ENCODE measurements around the gene DCC. TPM values are rescaled to one million over a fixed set of nuclear protein-coding genes. Genes with fewer than 3 reads are reported as not detected.

DCC gene
- total RNA-seq, 6 experiments from 2014 or later, result not detected

DNA sequence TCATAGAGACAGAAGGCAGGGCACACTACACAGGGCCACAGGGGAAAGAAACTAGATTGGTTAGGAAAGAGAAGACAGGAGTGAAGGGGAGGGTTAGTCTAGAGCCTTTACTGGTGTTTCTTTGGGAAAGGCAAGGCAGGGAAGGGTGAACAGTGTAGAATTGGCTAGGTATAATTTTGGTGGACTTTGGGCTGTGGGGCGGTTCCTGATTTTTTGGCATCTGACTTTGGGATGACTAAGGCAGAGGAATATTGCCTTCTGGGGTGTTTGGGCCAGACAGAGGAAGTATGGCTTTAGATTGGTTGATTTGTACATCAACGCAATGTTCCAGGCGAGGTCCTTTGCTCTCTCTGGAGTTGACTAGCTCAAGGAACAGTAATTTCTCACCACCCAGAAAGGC lies 534.8 kb downstream of the DCC start:
- Mint-ChIP-seq H3K36me3 (ENCODE audit: low read depth) (no peaks in the 10 kb centered on the region), H3K4me1 (ENCODE audit: low read depth) (no peaks in the 10 kb centered on the region), H3K9me3 (peaks cover 39% of the 10 kb centered on the region), H3K27ac (no peak overlapping the region), H3K27me3 (ENCODE audit: insufficient read depth) (no peaks in the 10 kb centered on the region), H3K4me3 (no peak overlapping the region)
- TF ChIP-seq, protein P1, sequence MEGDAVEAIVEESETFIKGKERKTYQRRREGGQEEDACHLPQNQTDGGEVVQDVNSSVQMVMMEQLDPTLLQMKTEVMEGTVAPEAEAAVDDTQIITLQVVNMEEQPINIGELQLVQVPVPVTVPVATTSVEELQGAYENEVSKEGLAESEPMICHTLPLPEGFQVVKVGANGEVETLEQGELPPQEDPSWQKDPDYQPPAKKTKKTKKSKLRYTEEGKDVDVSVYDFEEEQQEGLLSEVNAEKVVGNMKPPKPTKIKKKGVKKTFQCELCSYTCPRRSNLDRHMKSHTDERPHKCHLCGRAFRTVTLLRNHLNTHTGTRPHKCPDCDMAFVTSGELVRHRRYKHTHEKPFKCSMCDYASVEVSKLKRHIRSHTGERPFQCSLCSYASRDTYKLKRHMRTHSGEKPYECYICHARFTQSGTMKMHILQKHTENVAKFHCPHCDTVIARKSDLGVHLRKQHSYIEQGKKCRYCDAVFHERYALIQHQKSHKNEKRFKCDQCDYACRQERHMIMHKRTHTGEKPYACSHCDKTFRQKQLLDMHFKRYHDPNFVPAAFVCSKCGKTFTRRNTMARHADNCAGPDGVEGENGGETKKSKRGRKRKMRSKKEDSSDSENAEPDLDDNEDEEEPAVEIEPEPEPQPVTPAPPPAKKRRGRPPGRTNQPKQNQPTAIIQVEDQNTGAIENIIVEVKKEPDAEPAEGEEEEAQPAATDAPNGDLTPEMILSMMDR (IDR thresholded peaks at IDR 0.05), result no peak
- DNase-seq, result no peak

DNA sequence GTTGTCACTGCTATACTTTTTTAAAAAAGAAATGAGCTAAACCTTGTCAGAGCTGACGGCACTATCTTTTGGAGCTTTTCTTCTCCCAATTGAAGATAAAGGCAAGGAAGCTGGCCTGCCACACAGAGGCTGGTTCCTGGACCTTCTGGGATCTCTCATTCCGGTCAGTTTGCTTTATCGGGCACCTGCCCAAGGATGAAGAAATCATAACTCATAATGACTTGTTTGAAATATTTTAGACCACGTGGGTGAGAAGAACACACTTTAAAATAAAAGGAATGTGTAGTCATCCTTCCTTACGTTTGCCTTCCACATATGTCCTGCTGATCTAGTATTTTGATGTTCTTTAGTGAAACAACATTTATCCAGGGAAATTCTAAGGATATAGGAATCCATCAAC lies 535.7 kb downstream of the DCC start:
- TF ChIP-seq, protein P1 (IDR thresholded peaks at IDR 0.05), result no peak
- Mint-ChIP-seq H3K27ac (no peak overlapping the region), H3K9me3 (peaks cover 42% of the 10 kb centered on the region), H3K4me1 (ENCODE audit: low read depth) (no peaks in the 10 kb centered on the region), H3K27me3 (ENCODE audit: insufficient read depth) (no peaks in the 10 kb centered on the region), H3K4me3 (no peak overlapping the region), H3K36me3 (ENCODE audit: low read depth) (no peaks in the 10 kb centered on the region)
- DNase-seq, result no peak

DNA sequence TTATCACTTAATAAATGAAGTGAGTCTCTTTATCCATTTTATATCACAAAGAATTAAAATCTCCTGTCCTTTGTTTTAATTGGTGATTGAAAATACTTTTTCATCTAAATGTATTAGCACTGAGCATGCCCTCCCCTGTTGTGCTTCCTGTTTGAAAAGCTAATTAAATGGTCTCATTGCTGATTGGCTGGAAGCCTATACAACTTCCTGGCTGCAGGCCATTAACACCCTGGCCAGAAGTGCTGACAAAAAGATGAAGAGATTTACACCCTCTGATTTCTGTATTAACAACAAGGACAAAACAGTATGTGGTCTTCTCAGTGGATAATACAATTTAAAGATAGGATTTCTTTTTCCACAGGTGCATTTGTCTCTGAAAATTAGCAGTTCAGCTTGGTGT lies 548.0 kb downstream of the DCC start:
- Mint-ChIP-seq H3K4me1 (ENCODE audit: low read depth) (no peaks in the 10 kb centered on the region), H3K27me3 (ENCODE audit: insufficient read depth) (no peaks in the 10 kb centered on the region), H3K27ac (no peak overlapping the region), H3K4me3 (no peak overlapping the region), H3K36me3 (ENCODE audit: low read depth) (peaks cover 9% of the 10 kb centered on the region), H3K9me3 (peaks cover 61% of the 10 kb centered on the region)
- no peak for DNase-seq
- TF ChIP-seq, protein P1 (IDR thresholded peaks at IDR 0.05), result no peak

DNA sequence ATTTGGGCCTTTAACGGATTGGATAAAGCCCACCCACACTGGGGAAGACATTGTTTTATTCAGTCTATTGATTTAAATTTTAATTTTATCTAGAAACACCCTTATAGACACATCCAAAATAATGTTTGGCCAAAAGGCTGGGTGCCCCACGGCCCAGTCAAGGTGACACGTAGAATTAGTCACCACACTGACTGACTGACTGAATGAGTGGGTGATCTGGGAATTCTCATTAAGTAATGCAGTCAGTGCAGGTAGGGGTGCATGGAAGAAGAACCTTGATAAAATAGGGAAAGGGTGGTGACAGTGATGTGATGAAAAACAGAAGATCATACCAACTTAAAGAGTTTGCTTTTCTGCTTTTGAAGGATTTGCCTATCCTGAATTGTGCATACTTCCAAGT lies 554.8 kb downstream of the DCC start:
- no peak overlapping the region for H3K4me3 Mint-ChIP-seq
- TF ChIP-seq, protein P1 (IDR thresholded peaks at IDR 0.05), result no peak
- no peak overlapping the region for H3K27ac Mint-ChIP-seq

DNA sequence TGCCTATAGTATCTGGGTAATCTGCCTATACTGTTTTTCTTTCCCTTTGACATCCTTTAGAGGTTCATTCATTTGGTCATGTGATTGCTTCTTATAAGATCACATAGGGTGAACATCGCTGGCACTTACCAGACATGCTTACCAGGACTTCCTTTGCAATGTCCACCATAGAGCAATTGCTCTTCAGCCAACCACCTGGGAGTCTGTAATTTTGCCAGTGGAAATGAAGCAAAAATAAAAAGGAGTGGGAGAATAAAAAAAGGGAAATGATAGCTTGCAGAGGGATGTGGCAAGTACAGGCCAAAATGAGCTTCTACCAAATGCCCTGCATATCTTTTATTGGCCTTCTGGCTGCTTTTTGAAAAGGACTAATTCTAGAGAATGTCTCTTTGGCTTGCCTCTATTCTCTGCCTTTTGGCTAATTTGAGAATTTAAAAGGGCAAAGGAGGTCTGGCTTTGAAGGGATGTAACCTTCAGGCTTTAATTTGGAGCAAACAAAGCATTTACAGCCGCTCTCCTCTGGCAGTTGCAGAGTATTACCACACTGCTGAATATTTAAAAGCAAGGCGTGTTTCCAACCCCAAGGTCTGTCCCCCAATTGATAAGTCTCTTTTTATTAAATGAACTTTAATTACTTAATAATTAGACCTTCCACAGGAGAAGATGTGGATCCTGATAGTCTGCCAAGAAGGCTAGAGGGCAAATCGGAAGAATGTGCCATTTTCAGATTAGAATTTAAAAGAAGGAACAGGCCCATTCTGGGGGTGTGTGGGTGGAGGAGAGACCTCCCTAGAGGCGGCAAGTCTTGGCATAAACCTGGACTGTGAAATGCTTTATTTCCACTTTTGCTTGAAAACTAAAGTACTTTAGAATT lies 557.9 kb downstream of the DCC start:
- TF ChIP-seq, protein P1 (IDR thresholded peaks at IDR 0.05), result no peak
- Mint-ChIP-seq H3K27me3 (ENCODE audit: insufficient read depth) (no peaks in the 10 kb centered on the region), H3K4me3 (no peak overlapping the region), H3K36me3 (ENCODE audit: low read depth) (no peaks in the 10 kb centered on the region), H3K9me3 (peaks cover 28% of the 10 kb centered on the region), H3K4me1 (ENCODE audit: low read depth) (no peaks in the 10 kb centered on the region), H3K27ac (no peak overlapping the region)
- no peak for DNase-seq

More for the DNA sequence above, 554.8 kb downstream of the DCC start:
- DNase-seq, result no peak
- H3K4me1 Mint-ChIP-seq (ENCODE audit: low read depth), result no peaks in the 10 kb centered on the region
- no peaks in the 10 kb centered on the region for H3K27me3 Mint-ChIP-seq (ENCODE audit: insufficient read depth)
- no peaks in the 10 kb centered on the region; the same call in 1 of the 2 replicates for H3K36me3 Mint-ChIP-seq (ENCODE audit: low read depth)
- peaks cover 42% of the 10 kb centered on the region for H3K9me3 Mint-ChIP-seq

Data from HFFc6 (cell line).